HFFc6 (cell line): ENCODE data around the gene KCNQ1. TPM values are rescaled to one million over a fixed set of nuclear protein-coding genes. Genes with fewer than 3 reads are reported as not detected.

Source experiments
- DNase-seq: peaks from one replicate; pipeline ENCODE4 v3.0.0-alpha.2; 2018
- H3K27ac Mint-ChIP-seq: 2 replicates; pipeline ENCODE4 v1.8.0; 2020; ENCODE audit warnings: mild to moderate bottlenecking, mixed read lengths
- H3K27me3 Mint-ChIP-seq: 2 replicates; pipeline ENCODE4 v1.8.0; 2021; ENCODE audit warnings: mild to moderate bottlenecking, moderate library complexity, mixed read lengths; ENCODE audit not compliant: insufficient read depth
- H3K36me3 Mint-ChIP-seq: 2 replicates; pipeline ENCODE4 v1.8.0; 2021; ENCODE audit warnings: low read depth, mixed read lengths
- H3K4me1 Mint-ChIP-seq: 2 replicates; pipeline ENCODE4 v1.8.0; 2020; ENCODE audit warnings: low read depth, mixed read lengths
- H3K4me3 Mint-ChIP-seq: 2 replicates; pipeline ENCODE4 v1.8.0; 2020; ENCODE audit warnings: mild to moderate bottlenecking, moderate library complexity, mixed read lengths
- H3K9me3 Mint-ChIP-seq: 2 replicates; pipeline ENCODE4 v1.8.0; 2020; ENCODE audit warnings: mild to moderate bottlenecking, mixed read lengths
- total RNA-seq, 6 experiments: library from RNA; stranded (reverse); fragmentation: NEBNext Ultra II Directional; extraction: Animal tissue kit (Norgen Biotek cat#: 25700); gene quantifications; 2 replicates in 1 of 6; 3 replicates in 5 of 6; pipeline ENCODE4 v1.2.3, GENCODE V29; 2021
- TF ChIP-seq, protein P1 (sequence below): fragments of 200-600 bp; sonication (generic); IDR thresholded peaks from 2 replicates; pipeline ENCODE4 v1.5.0; 2021; ENCODE audit warnings: antibody characterized with exemption, mild to moderate bottlenecking

The KCNQ1 gene
- total RNA-seq, 6 experiments from 2014 or later, result not detected

DNA sequence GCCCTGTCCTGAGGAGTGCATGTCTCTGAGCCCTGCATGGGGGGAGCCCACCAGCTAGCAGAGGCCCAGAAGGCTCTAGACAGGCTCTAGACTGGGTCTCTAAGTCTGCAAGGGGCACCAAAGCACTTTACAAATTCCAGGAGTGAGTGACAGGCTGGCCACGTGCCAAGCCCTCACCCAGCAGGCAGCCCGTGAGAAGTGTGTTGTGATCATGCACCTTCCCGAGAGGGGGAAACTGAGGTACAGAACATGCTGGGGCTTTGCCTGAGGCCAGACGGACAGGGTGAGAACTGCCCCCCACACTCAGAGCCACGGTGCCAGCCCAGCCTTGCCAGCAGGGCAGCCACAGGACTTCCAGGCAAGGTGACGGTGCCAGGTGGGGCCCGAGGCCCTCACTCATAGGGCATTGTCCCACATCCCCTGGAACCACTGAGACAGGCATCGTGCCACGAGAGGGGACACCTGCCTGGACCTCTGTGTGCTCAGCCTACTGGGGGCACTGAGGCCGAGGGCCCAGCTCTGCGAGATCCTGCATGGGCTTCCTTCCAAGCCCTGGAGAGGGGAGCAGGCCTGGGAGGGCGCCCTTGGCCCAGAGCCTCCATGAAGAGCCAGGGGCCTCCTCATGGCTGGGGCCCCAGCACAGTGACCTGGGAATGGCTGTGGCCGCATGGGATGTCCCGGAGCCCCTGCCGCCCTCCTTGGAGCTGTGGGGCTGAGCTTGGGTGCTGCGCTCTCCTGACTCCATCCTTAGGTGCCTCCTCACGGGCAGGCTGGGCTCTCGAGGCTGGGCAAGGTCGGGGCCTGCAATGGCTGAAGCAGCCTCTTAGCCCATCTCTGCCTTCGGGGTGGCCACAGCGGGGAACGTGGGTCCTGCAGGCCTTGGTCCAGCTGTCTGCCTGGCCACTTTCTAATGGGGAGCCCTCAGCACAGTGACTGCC lies 133.5 kb downstream of the KCNQ1 start:
- TF ChIP-seq, protein P1, sequence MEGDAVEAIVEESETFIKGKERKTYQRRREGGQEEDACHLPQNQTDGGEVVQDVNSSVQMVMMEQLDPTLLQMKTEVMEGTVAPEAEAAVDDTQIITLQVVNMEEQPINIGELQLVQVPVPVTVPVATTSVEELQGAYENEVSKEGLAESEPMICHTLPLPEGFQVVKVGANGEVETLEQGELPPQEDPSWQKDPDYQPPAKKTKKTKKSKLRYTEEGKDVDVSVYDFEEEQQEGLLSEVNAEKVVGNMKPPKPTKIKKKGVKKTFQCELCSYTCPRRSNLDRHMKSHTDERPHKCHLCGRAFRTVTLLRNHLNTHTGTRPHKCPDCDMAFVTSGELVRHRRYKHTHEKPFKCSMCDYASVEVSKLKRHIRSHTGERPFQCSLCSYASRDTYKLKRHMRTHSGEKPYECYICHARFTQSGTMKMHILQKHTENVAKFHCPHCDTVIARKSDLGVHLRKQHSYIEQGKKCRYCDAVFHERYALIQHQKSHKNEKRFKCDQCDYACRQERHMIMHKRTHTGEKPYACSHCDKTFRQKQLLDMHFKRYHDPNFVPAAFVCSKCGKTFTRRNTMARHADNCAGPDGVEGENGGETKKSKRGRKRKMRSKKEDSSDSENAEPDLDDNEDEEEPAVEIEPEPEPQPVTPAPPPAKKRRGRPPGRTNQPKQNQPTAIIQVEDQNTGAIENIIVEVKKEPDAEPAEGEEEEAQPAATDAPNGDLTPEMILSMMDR, result no peak
- H3K27me3 Mint-ChIP-seq, result peaks cover 9% of the 10 kb centered on the region; the same call in 1 of the 2 replicates
- no peak overlapping the region for H3K4me3 Mint-ChIP-seq
- no peak overlapping the region for H3K27ac Mint-ChIP-seq
- no peaks in the 10 kb centered on the region for H3K36me3 Mint-ChIP-seq
- DNase-seq, result no peak
- no peaks in the 10 kb centered on the region for H3K4me1 Mint-ChIP-seq
- H3K9me3 Mint-ChIP-seq, result no peaks in the 10 kb centered on the region

DNA sequence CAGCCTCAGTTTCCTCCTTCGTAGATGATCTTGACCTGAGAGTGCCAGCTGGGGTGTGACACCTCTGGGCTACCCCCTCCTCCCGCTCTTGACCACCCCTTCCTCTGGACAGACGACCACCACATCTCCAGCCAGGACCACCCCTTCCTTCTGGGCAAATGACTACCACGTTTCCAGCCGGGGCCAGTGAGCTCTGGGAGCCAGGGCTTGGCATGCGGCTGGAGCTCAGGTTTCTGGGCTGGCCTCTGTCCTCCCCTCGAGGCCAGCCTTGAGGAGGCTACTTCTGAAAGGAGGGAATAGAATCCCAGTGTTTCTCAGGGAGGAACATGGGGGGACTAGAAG lies 134.1 kb downstream of the KCNQ1 start:
- peaks cover 9% of the 10 kb centered on the region; the same call in 1 of the 2 replicates for H3K27me3 Mint-ChIP-seq
- no peak overlapping the region for H3K4me3 Mint-ChIP-seq
- TF ChIP-seq, protein P1, result no peak
- H3K27ac Mint-ChIP-seq, result no peak overlapping the region
- no peaks in the 10 kb centered on the region for H3K4me1 Mint-ChIP-seq
- no peak for DNase-seq
- H3K36me3 Mint-ChIP-seq, result no peaks in the 10 kb centered on the region
- no peaks in the 10 kb centered on the region for H3K9me3 Mint-ChIP-seq

GRCh38 chr11:2579315-2580060 lies 134.7 kb downstream of the KCNQ1 start:
- Mint-ChIP-seq H3K9me3 (no peaks in the 10 kb centered on the region), H3K36me3 (no peaks in the 10 kb centered on the region), H3K4me3 (no peak overlapping the region), H3K27ac (no peak overlapping the region), H3K27me3 (peaks cover 9% of the 10 kb centered on the region; the same call in 1 of the 2 replicates), H3K4me1 (no peaks in the 10 kb centered on the region)
- DNase-seq, result no peak
- TF ChIP-seq, protein P1, result no peak

GRCh38 chr11:2580061-2580421 lies 135.2 kb downstream of the KCNQ1 start:
- Mint-ChIP-seq H3K36me3 (no peaks in the 10 kb centered on the region), H3K9me3 (no peaks in the 10 kb centered on the region), H3K4me3 (no peak overlapping the region), H3K27ac (no peak overlapping the region), H3K27me3 (peaks cover 9% of the 10 kb centered on the region; the same call in 1 of the 2 replicates), H3K4me1 (no peaks in the 10 kb centered on the region)
- TF ChIP-seq, protein P1, result no peak
- no peak for DNase-seq

DNA sequence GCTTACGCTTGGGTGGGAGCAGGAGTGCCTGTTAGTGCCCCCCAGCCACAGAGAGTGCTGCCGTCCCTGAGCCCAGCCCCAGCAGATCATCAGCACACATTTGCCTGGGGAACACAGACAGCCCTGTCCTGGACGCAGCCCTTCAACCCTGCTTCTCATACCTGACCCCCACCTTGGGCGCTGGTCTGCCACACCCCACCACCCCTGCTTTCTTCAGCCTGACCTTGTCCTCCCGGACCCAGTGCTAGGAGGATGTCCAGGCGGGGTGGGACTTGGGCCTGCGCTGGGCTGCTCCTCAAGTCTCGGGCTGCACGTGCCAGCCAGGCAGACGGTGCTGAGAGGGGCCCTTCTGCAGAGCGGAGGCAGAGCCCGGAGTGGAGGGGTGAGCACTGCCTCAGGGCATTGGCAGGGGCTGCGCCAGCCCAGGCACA lies 135.8 kb downstream of the KCNQ1 start:
- Mint-ChIP-seq H3K36me3 (no peaks in the 10 kb centered on the region), H3K9me3 (no peaks in the 10 kb centered on the region), H3K4me3 (no peak overlapping the region), H3K27me3 (peaks cover 9% of the 10 kb centered on the region; the same call in 1 of the 2 replicates), H3K4me1 (no peaks in the 10 kb centered on the region), H3K27ac (no peak overlapping the region)
- TF ChIP-seq, protein P1, result no peak
- no peak for DNase-seq
